SU-DHL-6 (cell line): ENCODE results near the gene GNAI1.

Experiments
- H2AFZ ChIP-seq: fragments of 200-600 bp; sonication (generic); 2 replicates; pipeline ENCODE4 v1.6.1; 2014; ENCODE audit warnings: low read depth, mild to moderate bottlenecking, moderate library complexity, mixed read lengths, antibody characterized with exemption, low read length; ENCODE audit not compliant: severe bottlenecking
- H3F3A ChIP-seq: fragments of 200-600 bp; shearing (Covaris generic); 2 replicates; pipeline ENCODE4 v1.6.0; 2016; ENCODE audit warnings: antibody characterized with exemption, mild to moderate bottlenecking; ENCODE audit not compliant: insufficient read depth
- H3K27ac ChIP-seq: fragments of 200-600 bp; sonication (generic); 2 replicates; pipeline ENCODE4 v1.5.1; 2016; ENCODE audit warnings: low read depth, mild to moderate bottlenecking, low read length, moderate library complexity, mixed read lengths
- H3K27me3 ChIP-seq: fragments of 200-600 bp; sonication (generic), shearing (Covaris generic); 2 replicates; pipeline ENCODE4 v1.6.0; 2014; ENCODE audit warnings: mild to moderate bottlenecking, low read length
- H3K36me3 ChIP-seq: fragments of 200-600 bp; sonication (generic); 2 replicates; pipeline ENCODE4 v1.6.1; 2014; ENCODE audit warnings: mild to moderate bottlenecking, low read length, mixed read lengths
- H3K4me2 ChIP-seq: fragments of 300-600, 200-600 bp; shearing (Covaris generic), sonication (generic); 2 replicates; pipeline ENCODE4 v1.6.0; 2014; ENCODE audit warnings: low read length, low read depth, mild to moderate bottlenecking; ENCODE audit not compliant: poor library complexity, severe bottlenecking
- H3K4me3 ChIP-seq: fragments of 200-600 bp; sonication (generic); 2 replicates; pipeline ENCODE4 v1.5.1; 2014; ENCODE audit warnings: antibody characterized with exemption, low read length, mild to moderate bottlenecking, mixed read lengths; ENCODE audit not compliant: insufficient read depth, poor library complexity, severe bottlenecking
- H3K79me2 ChIP-seq: fragments of 200-600 bp; sonication (generic); 2 replicates; pipeline ENCODE4 v1.6.1; 2014; ENCODE audit warnings: mild to moderate bottlenecking, low read length, moderate library complexity; ENCODE audit not compliant: insufficient read depth
- H3K9ac ChIP-seq: fragments of 200-600 bp; sonication (generic); 2 replicates; pipeline ENCODE4 v1.7.0; 2014; ENCODE audit warnings: mild to moderate bottlenecking, low read length
- H3K9me2 ChIP-seq: fragments of 200-600 bp; sonication (generic); replicated peaks from 2 replicates; pipeline ENCODE4 v1.6.1; 2014; ENCODE audit warnings: low read length; ENCODE audit not compliant: insufficient read depth
- H3K9me3 ChIP-seq: fragments of 200-600 bp; sonication (generic); 2 replicates; pipeline ENCODE4 v1.6.1; 2014; ENCODE audit warnings: low read length, mixed read lengths; ENCODE audit not compliant: insufficient read depth
- H4K20me1 ChIP-seq: fragments of 200-600 bp; sonication (generic); 2 replicates; pipeline ENCODE4 v1.6.1; 2014; ENCODE audit warnings: low read depth, mild to moderate bottlenecking, antibody characterized with exemption, low read length, moderate library complexity, mixed read lengths
- EZH2phosphoT487 ChIP-seq: fragments of 200-600 bp; sonication (generic), shearing (Covaris generic); conservative IDR thresholded peaks from 2 replicates; pipeline ENCODE4 v1.6.1; 2018; ENCODE audit warnings: mild to moderate bottlenecking, antibody characterized with exemption, low read length, moderate library complexity, mixed read lengths
- TF ChIP-seq, protein P1 (sequence below): fragments of 200-600 bp; sonication (generic); IDR thresholded peaks from one replicate; pipeline ENCODE4 v1.5.1; 2017; ENCODE audit warnings: antibody characterized with exemption, mild to moderate bottlenecking, low read length, moderate library complexity; ENCODE audit not compliant: insufficient read depth, poor library complexity, severe bottlenecking

Gene GNAI1

DNA sequence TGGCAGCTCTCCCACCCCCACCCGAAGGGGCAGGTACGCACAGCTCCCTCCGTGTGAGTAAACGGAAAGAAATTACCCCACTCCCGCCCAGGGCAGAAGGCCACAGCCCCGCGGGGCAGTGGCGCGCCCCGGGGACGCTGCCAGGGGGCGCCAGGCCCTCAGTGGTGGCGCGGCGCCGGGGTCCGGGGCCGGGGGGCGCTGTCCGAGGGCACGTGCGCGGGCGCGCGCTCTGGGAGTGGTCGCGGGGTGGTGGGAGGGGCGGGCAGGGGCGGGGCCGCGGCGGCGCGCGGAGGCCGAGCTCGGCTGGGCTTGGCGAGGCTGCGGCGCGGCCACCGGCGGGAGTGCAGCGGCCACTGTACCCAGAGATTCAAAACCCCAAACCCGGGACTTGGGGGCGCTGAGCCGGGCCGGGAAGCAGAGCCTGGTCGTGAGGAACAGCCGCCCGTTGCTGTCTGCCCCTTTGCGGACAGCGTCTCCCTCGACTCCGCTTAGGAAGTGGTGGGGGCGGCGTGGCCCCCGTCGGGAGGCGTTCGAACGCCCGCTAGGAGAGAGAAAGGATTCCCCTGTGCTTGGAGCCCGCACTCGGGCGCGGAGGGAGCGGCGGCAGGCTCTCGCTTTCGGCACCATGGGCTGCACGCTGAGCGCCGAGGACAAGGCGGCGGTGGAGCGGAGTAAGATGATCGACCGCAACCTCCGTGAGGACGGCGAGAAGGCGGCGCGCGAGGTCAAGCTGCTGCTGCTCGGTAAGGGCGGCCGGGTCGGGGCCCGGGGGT lies at the start of gene GNAI1:
Gene GNAI1, plus strand, starts transcription at position 296 of the 773 bp plus-strand sequence. Its CDS starts 330 bp downstream, at position 626.
- Histone ChIP-seq H2AFZ (no peak within 1 kb of the TSS), H3K9me2 (no peaks in the 10 kb centered on the region), H3K27ac (no peak within 1 kb of the TSS), H3K79me2 (no peaks in the 10 kb centered on the region), H3K27me3 (no peaks in the 10 kb centered on the region), H3K36me3 (no peaks in the 10 kb centered on the region), H4K20me1 (no peaks in the 10 kb centered on the region), H3K9ac (no peak within 1 kb of the TSS), H3K4me3 (no peak within 1 kb of the TSS), H3F3A (no peaks in the 10 kb centered on the region), H3K9me3 (no peaks in the 10 kb centered on the region; the same call in 1 of the 2 replicates), H3K4me2 (no peak within 1 kb of the TSS)
- TF ChIP-seq EZH2phosphoT487 = no peak
- TF ChIP-seq, protein P1, sequence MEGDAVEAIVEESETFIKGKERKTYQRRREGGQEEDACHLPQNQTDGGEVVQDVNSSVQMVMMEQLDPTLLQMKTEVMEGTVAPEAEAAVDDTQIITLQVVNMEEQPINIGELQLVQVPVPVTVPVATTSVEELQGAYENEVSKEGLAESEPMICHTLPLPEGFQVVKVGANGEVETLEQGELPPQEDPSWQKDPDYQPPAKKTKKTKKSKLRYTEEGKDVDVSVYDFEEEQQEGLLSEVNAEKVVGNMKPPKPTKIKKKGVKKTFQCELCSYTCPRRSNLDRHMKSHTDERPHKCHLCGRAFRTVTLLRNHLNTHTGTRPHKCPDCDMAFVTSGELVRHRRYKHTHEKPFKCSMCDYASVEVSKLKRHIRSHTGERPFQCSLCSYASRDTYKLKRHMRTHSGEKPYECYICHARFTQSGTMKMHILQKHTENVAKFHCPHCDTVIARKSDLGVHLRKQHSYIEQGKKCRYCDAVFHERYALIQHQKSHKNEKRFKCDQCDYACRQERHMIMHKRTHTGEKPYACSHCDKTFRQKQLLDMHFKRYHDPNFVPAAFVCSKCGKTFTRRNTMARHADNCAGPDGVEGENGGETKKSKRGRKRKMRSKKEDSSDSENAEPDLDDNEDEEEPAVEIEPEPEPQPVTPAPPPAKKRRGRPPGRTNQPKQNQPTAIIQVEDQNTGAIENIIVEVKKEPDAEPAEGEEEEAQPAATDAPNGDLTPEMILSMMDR = no peak

DNA sequence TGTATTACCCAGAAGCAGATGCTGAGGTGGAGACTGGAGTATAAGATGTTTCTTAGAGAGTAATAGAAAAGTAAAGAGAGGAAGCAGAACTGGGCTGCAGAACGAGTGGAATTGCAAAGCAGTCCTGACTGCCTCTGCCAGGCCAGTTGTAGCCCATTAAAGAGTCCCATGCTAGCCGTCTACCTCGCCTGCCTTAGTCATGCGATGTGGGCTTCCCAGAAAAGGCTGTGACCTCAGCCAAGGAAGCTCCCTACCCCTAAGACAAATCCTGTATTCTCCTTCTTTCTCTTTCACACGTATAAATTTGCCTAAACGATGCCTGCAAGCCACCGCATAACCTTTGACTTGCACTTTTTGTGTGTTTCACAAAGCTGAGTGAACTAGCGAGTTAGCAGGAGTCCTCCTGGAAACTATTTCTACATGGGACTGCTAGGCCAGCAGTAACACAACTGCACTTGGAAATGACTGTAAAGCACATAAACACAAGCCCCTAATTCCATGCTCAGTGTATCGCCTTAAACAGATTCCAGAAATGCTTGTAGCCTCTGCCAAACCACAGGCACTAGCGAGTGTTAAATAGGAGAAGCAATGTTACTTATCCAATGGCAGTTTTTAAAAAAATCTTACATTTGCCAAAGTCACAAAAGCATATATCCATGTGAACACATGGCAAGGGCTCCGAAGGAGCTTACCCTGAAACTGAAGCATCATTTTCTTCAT lies 47.4 kb upstream of the GNAI1 start:
- Histone ChIP-seq H3F3A (no peaks in the 10 kb centered on the region), H3K9ac (no peak overlapping the region), H3K36me3 (no peaks in the 10 kb centered on the region), H2AFZ (no peak overlapping the region), H3K4me2 (no peak overlapping the region), H3K79me2 (no peaks in the 10 kb centered on the region), H3K9me3 (no peaks in the 10 kb centered on the region; the same call in 1 of the 2 replicates), H3K27me3 (no peaks in the 10 kb centered on the region), H4K20me1 (no peaks in the 10 kb centered on the region), H3K27ac (no peak overlapping the region), H3K9me2 (no peaks in the 10 kb centered on the region), H3K4me3 (no peak overlapping the region)
- TF ChIP-seq EZH2phosphoT487 = no peak
- TF ChIP-seq, protein P1 = no peak

DNA sequence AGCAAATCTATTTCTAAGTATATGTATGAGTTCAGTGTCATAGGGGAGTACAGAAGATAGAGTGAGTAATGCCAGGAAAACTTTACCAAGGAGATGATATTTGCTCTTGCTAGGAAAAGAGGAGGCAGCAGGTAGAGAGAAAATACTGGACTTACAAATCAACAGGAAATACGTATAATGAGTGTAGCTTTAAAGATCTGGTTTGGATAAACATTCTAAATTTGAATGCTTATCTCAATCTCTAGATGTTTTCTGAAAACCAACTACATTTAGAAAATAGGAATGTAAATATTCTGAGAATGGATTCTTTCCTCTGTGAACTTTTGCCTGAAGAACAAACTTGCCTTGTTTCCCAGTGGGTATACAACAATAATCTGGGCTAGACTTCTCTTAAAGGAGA lies 46.9 kb upstream of the GNAI1 start:
- Histone ChIP-seq H3K36me3 (no peaks in the 10 kb centered on the region), H4K20me1 (no peaks in the 10 kb centered on the region), H3K9me2 (no peaks in the 10 kb centered on the region), H3K4me3 (no peak overlapping the region), H3K9ac (no peak overlapping the region), H3K27me3 (no peaks in the 10 kb centered on the region), H3F3A (no peaks in the 10 kb centered on the region), H3K79me2 (no peaks in the 10 kb centered on the region), H3K4me2 (no peak overlapping the region), H3K27ac (no peak overlapping the region), H3K9me3 (no peaks in the 10 kb centered on the region; the same call in 1 of the 2 replicates), H2AFZ (no peak overlapping the region)
- no peak for TF ChIP-seq EZH2phosphoT487
- TF ChIP-seq, protein P1 = no peak
